Measurements from ENCODE around the gene KLHDC4.

DNA sequence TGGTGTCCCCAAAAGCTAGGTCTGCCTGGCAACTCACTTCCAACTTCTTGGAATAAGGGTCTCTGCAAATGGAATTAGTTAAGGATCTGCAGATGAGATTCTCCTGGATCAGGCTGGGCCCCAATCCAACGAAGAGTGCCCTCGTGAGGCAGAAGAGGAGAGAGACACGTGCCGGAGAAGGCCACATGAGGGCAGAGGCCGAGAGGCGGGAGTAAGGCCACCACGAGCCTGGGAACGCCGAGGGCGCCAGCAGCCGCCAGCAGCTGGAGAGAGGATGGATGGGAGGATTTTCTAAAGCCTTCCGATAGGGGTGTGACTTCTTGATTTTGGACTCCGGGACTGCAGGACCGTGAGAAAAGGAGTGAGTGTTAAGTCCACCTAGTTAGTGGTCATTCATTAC is 87.2 kb downstream of the KLHDC4 start:
- TF ChIP-seq PHF20 (IDR thresholded peaks at IDR 0.05; ENCODE audit: partially characterized antibody) (no peak), SNIP1 (IDR thresholded peaks at IDR 0.05; ENCODE audit: low read depth) (no peak), POLR3A (IDR thresholded peaks at IDR 0.05; ENCODE audit: borderline replicate concordance, extremely low read depth, insufficient read depth, insufficient read length) (no peak), ZNF121 (CRISPR knock-in tag; conservative IDR thresholded peaks at IDR 0.05) (no peak), JUN (IDR thresholded peaks at IDR 0.05; ENCODE audit: borderline replicate concordance, low read depth, low read length) (no peak), JUN (CRISPR knock-in tag; IDR thresholded peaks at IDR 0.05; ENCODE audit: borderline replicate concordance) (no peak), POLR2AphosphoS2 (IDR thresholded peaks at IDR 0.05; ENCODE audit: low read length) (no peak), CEBPG (CRISPR knock-in tag; IDR thresholded peaks at IDR 0.05) (no peak), CEBPG (tag; conservative IDR thresholded peaks at IDR 0.05 in 1 of 2, IDR thresholded peaks at IDR 0.05 in 1 of 2) (no peak), ZC3H11A (IDR thresholded peaks at IDR 0.05; ENCODE audit: low read depth, low read length) (no peak), NCOA6 (IDR thresholded peaks at IDR 0.05) (no peak), MYC (IDR thresholded peaks at IDR 0.05; ENCODE audit: low read depth, low read length) (no peak), MYC (CRISPR knock-in tag; IDR thresholded peaks at IDR 0.05; ENCODE audit: borderline replicate concordance, low read depth) (no peak), SP2 (IDR thresholded peaks at IDR 0.05; ENCODE audit: extremely low read depth, low read depth, low read length, poor library complexity, severe bottlenecking) (no peak)
- TF ChIP-seq, protein P1, sequence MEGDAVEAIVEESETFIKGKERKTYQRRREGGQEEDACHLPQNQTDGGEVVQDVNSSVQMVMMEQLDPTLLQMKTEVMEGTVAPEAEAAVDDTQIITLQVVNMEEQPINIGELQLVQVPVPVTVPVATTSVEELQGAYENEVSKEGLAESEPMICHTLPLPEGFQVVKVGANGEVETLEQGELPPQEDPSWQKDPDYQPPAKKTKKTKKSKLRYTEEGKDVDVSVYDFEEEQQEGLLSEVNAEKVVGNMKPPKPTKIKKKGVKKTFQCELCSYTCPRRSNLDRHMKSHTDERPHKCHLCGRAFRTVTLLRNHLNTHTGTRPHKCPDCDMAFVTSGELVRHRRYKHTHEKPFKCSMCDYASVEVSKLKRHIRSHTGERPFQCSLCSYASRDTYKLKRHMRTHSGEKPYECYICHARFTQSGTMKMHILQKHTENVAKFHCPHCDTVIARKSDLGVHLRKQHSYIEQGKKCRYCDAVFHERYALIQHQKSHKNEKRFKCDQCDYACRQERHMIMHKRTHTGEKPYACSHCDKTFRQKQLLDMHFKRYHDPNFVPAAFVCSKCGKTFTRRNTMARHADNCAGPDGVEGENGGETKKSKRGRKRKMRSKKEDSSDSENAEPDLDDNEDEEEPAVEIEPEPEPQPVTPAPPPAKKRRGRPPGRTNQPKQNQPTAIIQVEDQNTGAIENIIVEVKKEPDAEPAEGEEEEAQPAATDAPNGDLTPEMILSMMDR (IDR thresholded peaks at IDR 0.05 in 2 of 3, conservative IDR thresholded peaks at IDR 0.05 in 1 of 3; ENCODE audit: insufficient read depth in 2 of 3, low read depth in 1 of 3, low read length in 3 of 3) = no peak
- TF ChIP-seq, protein P2, sequence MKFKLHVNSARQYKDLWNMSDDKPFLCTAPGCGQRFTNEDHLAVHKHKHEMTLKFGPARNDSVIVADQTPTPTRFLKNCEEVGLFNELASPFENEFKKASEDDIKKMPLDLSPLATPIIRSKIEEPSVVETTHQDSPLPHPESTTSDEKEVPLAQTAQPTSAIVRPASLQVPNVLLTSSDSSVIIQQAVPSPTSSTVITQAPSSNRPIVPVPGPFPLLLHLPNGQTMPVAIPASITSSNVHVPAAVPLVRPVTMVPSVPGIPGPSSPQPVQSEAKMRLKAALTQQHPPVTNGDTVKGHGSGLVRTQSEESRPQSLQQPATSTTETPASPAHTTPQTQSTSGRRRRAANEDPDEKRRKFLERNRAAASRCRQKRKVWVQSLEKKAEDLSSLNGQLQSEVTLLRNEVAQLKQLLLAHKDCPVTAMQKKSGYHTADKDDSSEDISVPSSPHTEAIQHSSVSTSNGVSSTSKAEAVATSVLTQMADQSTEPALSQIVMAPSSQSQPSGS (CRISPR knock-in tag; IDR thresholded peaks at IDR 0.05) = no peak
- TF ChIP-seq, protein P3, sequence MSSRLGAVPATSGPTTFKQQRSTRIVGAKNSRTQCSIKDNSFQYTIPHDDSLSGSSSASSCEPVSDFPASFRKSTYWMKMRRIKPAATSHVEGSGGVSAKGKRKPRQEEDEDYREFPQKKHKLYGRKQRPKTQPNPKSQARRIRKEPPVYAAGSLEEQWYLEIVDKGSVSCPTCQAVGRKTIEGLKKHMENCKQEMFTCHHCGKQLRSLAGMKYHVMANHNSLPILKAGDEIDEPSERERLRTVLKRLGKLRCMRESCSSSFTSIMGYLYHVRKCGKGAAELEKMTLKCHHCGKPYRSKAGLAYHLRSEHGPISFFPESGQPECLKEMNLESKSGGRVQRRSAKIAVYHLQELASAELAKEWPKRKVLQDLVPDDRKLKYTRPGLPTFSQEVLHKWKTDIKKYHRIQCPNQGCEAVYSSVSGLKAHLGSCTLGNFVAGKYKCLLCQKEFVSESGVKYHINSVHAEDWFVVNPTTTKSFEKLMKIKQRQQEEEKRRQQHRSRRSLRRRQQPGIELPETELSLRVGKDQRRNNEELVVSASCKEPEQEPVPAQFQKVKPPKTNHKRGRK (tag; IDR thresholded peaks at IDR 0.05) = no peak
